ENCODE results near the gene LIPT1.
A peak's percentile ranks its signal among the peaks of the same experiment; 100 is the strongest.

LIPT1 gene

GRCh38 chr2:99152199-99152895, 2.4 kb upstream of the LIPT1 start:
- in situ Hi-C loops (cut with HindIII; ENCODE audit: low pct_unique_long_range_greater_than_20kb, low sequenced_read_pairs), result no loop called here
- TF ChIP-seq JUND (IDR thresholded peaks at IDR 0.05; ENCODE audit: low read depth), result no peak

GRCh38 chr2:99153921-99154604, 704 bp upstream of the LIPT1 start:
- in situ Hi-C loops (cut with HindIII; ENCODE audit: low pct_unique_long_range_greater_than_20kb, low sequenced_read_pairs), result no loop called here
- DNase-seq (ENCODE audit: low read depth in 1 of 2, low spot score in 1 of 2), result no peak
- TF ChIP-seq JUND (IDR thresholded peaks at IDR 0.05; ENCODE audit: low read depth), result no peak

More at GRCh38 chr2:99152199-99152895, 2.4 kb upstream of the LIPT1 start:
- DNase-seq (ENCODE audit: low read depth in 1 of 2, low spot score in 1 of 2), result no peak

DNA sequence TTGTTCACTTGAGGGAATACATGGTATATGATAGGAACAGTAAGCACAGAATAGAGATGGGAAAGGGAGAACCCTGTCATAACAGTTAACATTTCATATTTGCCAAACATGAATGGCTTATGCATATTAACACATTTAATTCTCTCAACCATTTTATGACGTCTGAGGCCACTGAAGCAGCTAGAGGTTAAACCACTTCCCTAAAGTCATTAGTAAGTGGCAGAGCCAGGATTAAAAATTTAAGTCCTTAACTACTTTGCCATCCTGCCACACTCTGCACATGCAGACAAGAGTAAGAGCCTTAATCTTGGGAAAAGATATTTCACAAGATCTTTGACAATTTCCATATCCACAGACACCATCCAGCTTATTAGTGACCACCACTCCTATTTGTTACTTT, 2.1 kb downstream of the LIPT1 start:
- no peak for TF ChIP-seq JUND (IDR thresholded peaks at IDR 0.05; ENCODE audit: low read depth)
- no peak for DNase-seq (ENCODE audit: low read depth in 1 of 2, low spot score in 1 of 2)
- in situ Hi-C loops (cut with HindIII; ENCODE audit: low pct_unique_long_range_greater_than_20kb, low sequenced_read_pairs), result no loop called here

DNA sequence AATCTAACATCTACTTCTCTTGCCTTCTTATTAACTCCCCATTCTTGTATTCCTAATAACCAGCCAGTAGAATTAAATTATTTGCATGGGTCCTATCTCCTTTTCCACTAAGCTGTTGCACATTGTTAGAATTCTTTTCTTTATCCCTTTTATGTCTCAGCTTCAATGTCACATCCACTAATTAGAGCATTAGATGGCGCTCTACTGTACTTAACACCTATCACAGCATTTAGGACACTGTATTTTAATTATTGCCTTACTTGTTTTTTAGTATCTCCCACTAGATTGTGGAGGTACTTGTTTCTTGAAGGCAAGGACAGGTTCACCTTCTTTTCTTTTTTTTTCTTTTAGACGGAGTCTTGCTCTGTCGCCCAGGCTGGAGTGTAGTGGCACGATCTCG, 3.8 kb downstream of the LIPT1 start:
- no peak for DNase-seq (ENCODE audit: low read depth in 1 of 2, low spot score in 1 of 2)
- in situ Hi-C loops (cut with HindIII; ENCODE audit: low pct_unique_long_range_greater_than_20kb, low sequenced_read_pairs), result no loop called here
- TF ChIP-seq JUND (IDR thresholded peaks at IDR 0.05; ENCODE audit: low read depth), result no peak

DNA sequence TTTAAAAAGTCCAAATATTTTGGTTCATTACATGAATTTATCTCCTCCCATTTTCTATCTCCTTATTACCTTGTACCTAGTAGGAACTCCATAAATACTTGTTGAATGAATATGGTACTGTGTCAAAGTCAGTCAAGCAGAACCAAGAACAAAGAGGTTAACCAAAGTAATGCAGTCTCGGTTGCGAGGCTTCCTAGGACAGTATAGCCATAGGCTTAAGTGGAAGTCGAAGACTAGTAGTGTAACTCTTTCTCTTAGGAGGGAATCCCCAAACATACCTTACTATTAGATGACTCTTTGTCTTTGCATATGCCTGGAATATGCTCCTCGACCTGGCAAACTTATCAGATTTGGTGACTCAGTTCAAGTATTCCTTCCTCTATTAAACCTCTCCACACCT, 4.8 kb downstream of the LIPT1 start:
- in situ Hi-C loops (cut with HindIII; ENCODE audit: low pct_unique_long_range_greater_than_20kb, low sequenced_read_pairs), result no loop called here
- no peak for TF ChIP-seq JUND (IDR thresholded peaks at IDR 0.05; ENCODE audit: low read depth)
- no peak for DNase-seq (ENCODE audit: low read depth in 1 of 2, low spot score in 1 of 2)

DNA sequence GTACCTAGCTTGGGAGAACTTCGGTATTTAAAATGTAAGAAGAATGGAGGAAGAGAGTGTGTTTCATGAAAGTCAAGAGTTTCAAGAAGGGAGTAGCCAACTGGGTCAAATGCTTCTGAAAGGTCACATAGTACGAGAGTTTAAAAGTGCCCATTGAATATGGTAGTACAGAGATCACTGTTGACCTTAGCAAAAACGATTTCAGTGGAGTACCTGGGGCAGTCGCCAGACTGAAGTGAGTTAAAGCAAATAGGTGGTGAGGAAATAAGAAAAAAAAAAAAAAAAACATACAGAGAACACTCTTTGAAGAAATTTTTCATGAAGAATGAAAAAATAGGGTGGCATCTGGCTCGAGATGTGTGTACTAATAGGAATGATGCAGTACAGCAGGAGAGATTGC, 11.5 kb downstream of the LIPT1 start:
- TF ChIP-seq JUND (IDR thresholded peaks at IDR 0.05; ENCODE audit: low read depth), result no peak
- no peak for DNase-seq (ENCODE audit: low read depth in 1 of 2, low spot score in 1 of 2)
- in situ Hi-C loops (cut with HindIII; ENCODE audit: low pct_unique_long_range_greater_than_20kb, low sequenced_read_pairs), result no loop called here

DNA sequence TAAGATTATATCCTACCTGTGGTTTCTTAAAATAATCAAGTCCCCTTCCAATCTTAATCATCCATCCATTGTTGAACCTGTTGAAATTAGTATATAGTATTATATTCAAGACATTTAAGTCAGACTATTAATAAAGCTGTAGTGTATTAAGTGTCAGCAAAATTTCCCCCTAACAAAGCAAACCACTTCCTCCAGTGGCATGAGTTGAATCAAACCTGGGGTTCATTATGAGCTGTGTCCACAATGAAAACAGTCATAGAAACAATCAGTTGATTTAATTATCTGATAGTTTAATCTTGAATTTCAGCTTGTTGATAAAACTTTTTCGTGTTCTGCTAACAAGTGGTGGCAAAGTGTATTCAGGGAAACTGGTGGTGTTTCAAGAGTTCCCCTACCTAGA, 14.8 kb downstream of the LIPT1 start:
- in situ Hi-C loops (cut with HindIII; ENCODE audit: low pct_unique_long_range_greater_than_20kb, low sequenced_read_pairs), result no loop called here
- DNase-seq (ENCODE audit: low read depth in 1 of 2, low spot score in 1 of 2), result no peak
- no peak for TF ChIP-seq JUND (IDR thresholded peaks at IDR 0.05; ENCODE audit: low read depth)

GRCh38 chr2:99171377-99172140, 16.8 kb downstream of the LIPT1 start:
- TF ChIP-seq JUND (IDR thresholded peaks at IDR 0.05; ENCODE audit: low read depth), result no peak
- no peak for DNase-seq (ENCODE audit: low read depth in 1 of 2, low spot score in 1 of 2)
- in situ Hi-C loops (cut with HindIII; ENCODE audit: low pct_unique_long_range_greater_than_20kb, low sequenced_read_pairs), result no loop called here

GRCh38 chr2:99180755-99181623, 26.2 kb downstream of the LIPT1 start, which contains the start of the genes MITD1 and MRPL30:
Gene MITD1 (minus strand): TSS chr2:99181058. CDS start chr2:99180981, 77 bp downstream.
Gene MRPL30 (plus strand): TSS chr2:99181184. CDS start chr2:99186204, 5,020 bp downstream.
- in situ Hi-C loops (cut with HindIII; ENCODE audit: low pct_unique_long_range_greater_than_20kb, low sequenced_read_pairs), result no loop called here
- TF ChIP-seq JUND (IDR thresholded peaks at IDR 0.05; ENCODE audit: low read depth), result no peak
- peak; percentile 39 to 95 for DNase-seq (ENCODE audit: low read depth in 1 of 2, low spot score in 1 of 2)

GRCh38 chr2:99181624-99182000, 26.8 kb downstream of the LIPT1 start:
- in situ Hi-C loops (cut with HindIII; ENCODE audit: low pct_unique_long_range_greater_than_20kb, low sequenced_read_pairs), result no loop called here
- TF ChIP-seq JUND (IDR thresholded peaks at IDR 0.05; ENCODE audit: low read depth), result no peak
- no peak for DNase-seq (ENCODE audit: low read depth in 1 of 2, low spot score in 1 of 2)

DNA sequence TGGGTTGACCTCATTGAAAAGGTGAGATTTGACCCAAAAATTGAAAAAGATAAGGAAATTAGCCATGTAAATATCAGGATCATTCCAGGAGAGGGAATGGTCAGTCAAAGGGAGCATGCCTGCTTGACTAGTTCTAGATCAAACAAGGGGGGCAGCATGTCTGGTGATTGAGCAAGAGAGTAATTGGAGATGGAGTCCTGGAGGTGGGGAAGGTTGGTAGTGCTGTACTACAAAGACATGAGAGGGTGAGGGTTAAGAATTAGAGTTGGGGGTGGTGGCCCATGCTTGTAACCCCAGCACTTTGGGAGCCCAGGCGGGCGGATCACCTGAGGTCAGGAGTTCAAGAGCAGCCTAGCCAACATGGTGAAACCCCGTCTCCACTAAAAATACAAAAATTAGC, 28.3 kb downstream of the LIPT1 start:
- in situ Hi-C loops (cut with HindIII; ENCODE audit: low pct_unique_long_range_greater_than_20kb, low sequenced_read_pairs), result no loop called here
- no peak for TF ChIP-seq JUND (IDR thresholded peaks at IDR 0.05; ENCODE audit: low read depth)
- DNase-seq (ENCODE audit: low read depth in 1 of 2, low spot score in 1 of 2), result peak in 1 of 2 experiments; percentile 79

DNA sequence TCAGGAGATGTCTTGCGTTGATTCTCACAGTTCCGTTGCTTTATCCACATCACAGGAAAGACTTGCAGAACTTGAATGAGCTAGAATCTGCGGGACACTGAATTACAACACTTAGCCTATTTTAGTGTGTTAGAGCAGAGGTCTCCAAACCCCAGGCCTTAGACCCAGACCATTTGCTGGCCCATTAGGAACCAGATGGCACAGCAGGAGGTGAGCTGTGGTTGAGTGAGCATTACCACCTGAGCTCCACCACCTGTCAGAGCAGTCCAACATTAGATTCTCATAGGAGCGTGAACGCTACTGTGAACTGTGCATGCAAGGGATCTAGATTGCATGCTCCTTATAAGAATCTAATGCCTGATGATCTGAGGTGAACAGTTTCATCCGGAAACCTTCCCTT, 30.0 kb downstream of the LIPT1 start:
- no peak for DNase-seq (ENCODE audit: low read depth in 1 of 2, low spot score in 1 of 2)
- in situ Hi-C loops (cut with HindIII; ENCODE audit: low pct_unique_long_range_greater_than_20kb, low sequenced_read_pairs), result no loop called here
- no peak for TF ChIP-seq JUND (IDR thresholded peaks at IDR 0.05; ENCODE audit: low read depth)
